ENCODE measurements around the gene CTDSPL. TPM values are rescaled to one million over a fixed set of nuclear protein-coding genes. Genes with fewer than 3 reads are reported as not detected.

The CTDSPL gene
- total and polyA plus RNA-seq, 11 donors = 9.2 to 54.6 (median 36.0) TPM

- intact Hi-C loops (cut with DNase I) = loop anchor here in 1 of 10 donors (10.0 kb wide), 1 partner anchor 145 kb away; no protein-coding TSS in a partner anchor
- WGBS, 4 donors = 74 to 98% (median 92%) methylated on average over 2 of the region's 2 CpGs
- Histone ChIP-seq H3K4me3 (no peak overlapping the region), H3K36me3 (peaks cover 0 to 5% (median 0%) of the 10 kb centered on the region in 9 donors), H3K27me3 (no peaks in the 10 kb centered on the region), H3K27ac (peak overlapping the region in 8 of 12 donors; percentile 51 to 91 (median 84)), H3K9me3 (no peaks in the 10 kb centered on the region), H3K4me1 (peaks cover 8 to 51% (median 31%) of the 10 kb centered on the region in 12 donors)
- no peak for DNase-seq
- TF ChIP-seq POLR2A (IDR thresholded peaks at IDR 0.05) (no peak), CTCF (IDR thresholded peaks at IDR 0.05) (no peak)
- ATAC-seq = no peak
Observed at GRCh38 chr3:37859354-37859753, 2.3 kb upstream of the CTDSPL start.

- peak overlapping the region; percentile 33 to 91 (median 85) for H3K27ac ChIP-seq
- peaks cover 8 to 55% (median 31%) of the 10 kb centered on the region in 12 donors for H3K4me1 ChIP-seq
- peaks cover 0 to 5% (median 0%) of the 10 kb centered on the region in 9 donors for H3K36me3 ChIP-seq
- no peaks in the 10 kb centered on the region for H3K9me3 ChIP-seq
- DNase-seq (peak in 1 of 5 donors; percentile 40), ATAC-seq (no peak)
- 86 to 88% (median 87%) methylated on average over 6 of the region's 6 CpGs for WGBS, 4 donors
- peak overlapping the region in 3 of 12 donors; percentile 66 to 87 (median 69) for H3K4me3 ChIP-seq
- no peaks in the 10 kb centered on the region for H3K27me3 ChIP-seq
- TF ChIP-seq CTCF (IDR thresholded peaks at IDR 0.05) = no peak
- TF ChIP-seq POLR2A (IDR thresholded peaks at IDR 0.05) = no peak
- intact Hi-C loops (cut with DNase I) = loop anchor here in 1 of 10 donors (10.0 kb wide), 1 partner anchor 145 kb away; no protein-coding TSS in a partner anchor
Observed at GRCh38 chr3:37859908-37860199, 1.8 kb upstream of the CTDSPL start.

GRCh38 chr3:37862219-37862902 is 681 bp downstream of the CTDSPL start:
- ATAC-seq (peak; percentile 14 to 42 (median 36)), DNase-seq (peak; percentile 54 to 67 (median 64))
- 4 to 8% (median 6%) methylated on average over 21 to 38 of the region's 38 CpGs for WGBS, 4 donors
- H3K27me3 ChIP-seq = no peaks in the 10 kb centered on the region
- intact Hi-C loops (cut with DNase I) = loop anchor here in 1 of 10 donors (2.0 kb wide), 1 partner anchor 30 kb away; no protein-coding TSS in a partner anchor
- TF ChIP-seq POLR2A (IDR thresholded peaks at IDR 0.05) (no peak), CTCF (IDR thresholded peaks at IDR 0.05) (no peak)
- H3K4me1 ChIP-seq = peaks cover 8 to 50% (median 31%) of the 10 kb centered on the region in 12 donors
- no peaks in the 10 kb centered on the region for H3K36me3 ChIP-seq
- peak overlapping the region; percentile 64 to 93 (median 86) for H3K27ac ChIP-seq
- H3K9me3 ChIP-seq = peaks cover 0 to 6% (median 0%) of the 10 kb centered on the region in 12 donors
- peak overlapping the region; percentile 43 to 89 (median 74) for H3K4me3 ChIP-seq
